ENCODE data around the gene C5orf58.

- TF ChIP-seq CTCF (IDR thresholded peaks at IDR 0.05) (no peak), POLR2A (IDR thresholded peaks at IDR 0.05) (no peak)
These were observed 9.4 kb upstream of the C5orf58 start for GRCh38 chr5:170223360-170223759.

Data from adrenal gland (tissue), 5 donors.